ENCODE data around the gene FBXL2. TPM values are rescaled to one million over a fixed set of nuclear protein-coding genes. Genes with fewer than 3 reads are reported as not detected.
"Not testable (repeated sequence)": the region's sequence is repeated elsewhere in the genome, so short reads cannot be mapped to it uniquely, and the experiment has no call there.

FBXL2 gene
- total RNA-seq, 1 experiment from 2014 or later = not detected

DNA sequence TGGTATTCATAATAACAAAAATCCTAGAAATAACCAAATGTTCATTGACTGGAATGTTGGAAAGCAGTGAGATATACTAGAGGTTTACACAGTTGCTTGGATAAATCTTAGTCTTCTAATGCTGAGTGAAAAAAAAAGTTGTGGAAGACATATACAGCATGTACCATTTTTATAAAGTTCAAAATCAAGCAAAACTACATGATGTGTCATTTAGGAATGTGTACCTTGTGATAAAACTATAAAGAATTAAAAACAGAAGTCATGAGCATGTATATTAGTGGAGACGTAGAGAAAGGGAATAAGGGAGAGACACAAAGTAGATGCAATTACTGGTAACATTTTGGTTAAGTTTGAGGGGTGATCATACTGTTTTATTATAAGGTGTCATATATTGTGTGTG lies 45.2 kb downstream of the FBXL2 start:
- 0 out of 2 replicates have a peak, but pooled peaks cover 2% of the 10 kb centered on the region for H3K27me3 ChIP-seq (ENCODE audit: low read length)
- peaks cover 3% of the 10 kb centered on the region for H3K4me1 ChIP-seq (ENCODE audit: low read length)
- DNase-seq = no peak
- no peak overlapping the region for H3K9ac ChIP-seq (ENCODE audit: low read length)
- no peak overlapping the region for H3K4me2 ChIP-seq (ENCODE audit: low read depth, low read length, poor library complexity, severe bottlenecking)
- no peaks in the 10 kb centered on the region for H3K9me2 ChIP-seq (replicated peaks; ENCODE audit: insufficient read depth, low read length)
- no peaks in the 10 kb centered on the region for H3K9me3 ChIP-seq (ENCODE audit: low read length)
- H2AFZ ChIP-seq (ENCODE audit: low read length) = no peak overlapping the region
- no peaks in the 10 kb centered on the region for H3K79me2 ChIP-seq (ENCODE audit: low read length)
- H3K27ac ChIP-seq (ENCODE audit: low read length) = no peak overlapping the region
- no peaks in the 10 kb centered on the region for H4K20me1 ChIP-seq (ENCODE audit: insufficient read depth, low read depth, low read length)
- H3K36me3 ChIP-seq (ENCODE audit: insufficient read depth, low read length) = no peaks in the 10 kb centered on the region
- H3K4me3 ChIP-seq (ENCODE audit: low read length) = no peak overlapping the region

DNA sequence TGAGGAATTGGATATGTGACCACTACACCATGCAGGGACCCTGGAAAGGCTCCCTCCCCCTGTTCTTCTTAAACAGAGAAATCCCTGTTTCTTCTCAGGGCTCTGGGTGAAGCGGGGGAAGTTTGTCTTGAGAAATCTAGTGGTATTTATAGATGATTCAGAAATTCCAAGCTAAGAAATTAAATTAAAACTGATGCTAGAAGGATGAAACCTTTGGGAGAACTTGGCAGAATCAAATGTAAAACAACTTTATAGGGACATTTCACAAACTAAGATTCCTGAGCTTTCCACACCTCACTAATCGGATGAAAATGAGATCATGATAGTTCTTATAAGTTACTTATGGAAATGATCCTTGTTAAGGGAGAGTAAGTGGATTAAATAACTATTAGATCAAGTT lies 54.2 kb downstream of the FBXL2 start:
- Histone ChIP-seq H3K9ac (ENCODE audit: low read length) (no peak overlapping the region), H4K20me1 (ENCODE audit: insufficient read depth, low read depth, low read length) (no peaks in the 10 kb centered on the region), H3K4me3 (ENCODE audit: low read length) (no peak overlapping the region), H3K9me3 (ENCODE audit: low read length) (no peaks in the 10 kb centered on the region), H3K9me2 (replicated peaks; ENCODE audit: insufficient read depth, low read length) (no peaks in the 10 kb centered on the region), H3K79me2 (ENCODE audit: low read length) (no peaks in the 10 kb centered on the region), H3K4me2 (ENCODE audit: low read depth, low read length, poor library complexity, severe bottlenecking) (no peak overlapping the region), H3K27me3 (ENCODE audit: low read length) (no peaks in the 10 kb centered on the region), H3K36me3 (ENCODE audit: insufficient read depth, low read length) (no peaks in the 10 kb centered on the region), H2AFZ (ENCODE audit: low read length) (no peak overlapping the region), H3K27ac (ENCODE audit: low read length) (no peak overlapping the region), H3K4me1 (ENCODE audit: low read length) (no peaks in the 10 kb centered on the region)
- no peak for DNase-seq

DNA sequence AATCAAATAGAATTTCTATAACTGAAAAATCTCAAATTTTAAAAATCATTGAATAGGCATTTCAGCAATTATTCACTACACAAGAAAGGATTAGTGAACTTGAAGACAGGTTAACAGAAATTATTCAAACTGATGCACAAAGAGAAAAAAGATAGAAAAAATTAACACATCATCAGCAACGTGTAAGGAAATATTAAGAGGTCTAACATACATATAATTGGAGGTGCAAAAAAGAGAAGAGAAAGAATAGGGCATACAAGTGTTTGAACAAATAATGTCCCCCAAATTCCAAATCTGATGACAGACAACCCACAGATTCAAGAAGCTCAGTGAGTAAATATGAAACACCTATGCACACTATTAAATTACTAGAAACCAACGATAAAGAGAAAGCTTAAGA lies 57.1 kb downstream of the FBXL2 start:
- no peaks in the 10 kb centered on the region for H3K9me3 ChIP-seq (ENCODE audit: low read length)
- H3K27ac ChIP-seq (ENCODE audit: low read length) = no peak overlapping the region

DNA sequence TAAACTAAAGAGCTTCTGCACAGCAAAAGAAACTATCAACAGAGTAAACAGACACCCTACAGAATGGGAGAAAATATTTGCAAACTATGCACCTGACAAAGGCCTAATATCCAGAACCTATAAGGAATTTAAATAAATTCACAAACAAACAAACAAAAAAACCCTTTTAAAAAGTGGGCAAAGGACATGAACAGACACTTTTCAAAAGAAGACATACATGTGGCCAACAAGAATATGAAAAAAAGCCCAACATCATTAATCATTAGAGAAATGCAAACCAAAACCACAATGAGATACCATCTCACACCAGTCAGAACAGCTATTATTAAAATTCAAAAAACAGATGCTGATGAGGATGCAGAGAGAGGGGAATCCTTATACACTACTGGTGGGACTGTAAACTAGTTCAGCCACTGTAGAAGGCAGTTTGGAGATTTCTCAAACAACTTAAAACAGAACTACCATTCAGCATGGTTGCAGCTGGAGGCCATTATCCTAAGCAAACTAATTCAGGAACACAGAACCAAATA lies 61.8 kb downstream of the FBXL2 start:
- not testable (repeated sequence) for H3K9ac ChIP-seq (ENCODE audit: low read length); H2AFZ ChIP-seq (ENCODE audit: low read length); H3K4me3 ChIP-seq (ENCODE audit: low read length); H3K27ac ChIP-seq (ENCODE audit: low read length); H3K79me2 ChIP-seq (ENCODE audit: low read length); H4K20me1 ChIP-seq (ENCODE audit: insufficient read depth, low read depth, low read length); DNase-seq; H3K36me3 ChIP-seq (ENCODE audit: insufficient read depth, low read length); H3K9me2 ChIP-seq (replicated peaks; ENCODE audit: insufficient read depth, low read length); H3K9me3 ChIP-seq (ENCODE audit: low read length); H3K4me1 ChIP-seq (ENCODE audit: low read length); H3K27me3 ChIP-seq (ENCODE audit: low read length); H3K4me2 ChIP-seq (ENCODE audit: low read depth, low read length, poor library complexity, severe bottlenecking)

More for the DNA sequence above, 57.1 kb downstream of the FBXL2 start:
- Histone ChIP-seq H3K9me2 (replicated peaks; ENCODE audit: insufficient read depth, low read length) (no peaks in the 10 kb centered on the region), H3K4me2 (ENCODE audit: low read depth, low read length, poor library complexity, severe bottlenecking) (no peak overlapping the region), H3K4me3 (ENCODE audit: low read length) (no peak overlapping the region), H4K20me1 (ENCODE audit: insufficient read depth, low read depth, low read length) (no peaks in the 10 kb centered on the region), H3K4me1 (ENCODE audit: low read length) (no peaks in the 10 kb centered on the region), H3K9ac (ENCODE audit: low read length) (no peak overlapping the region), H3K36me3 (ENCODE audit: insufficient read depth, low read length) (no peaks in the 10 kb centered on the region), H3K79me2 (ENCODE audit: low read length) (no peaks in the 10 kb centered on the region), H3K27me3 (ENCODE audit: low read length) (no peaks in the 10 kb centered on the region), H2AFZ (ENCODE audit: low read length) (no peak overlapping the region)
- no peak for DNase-seq

DNA sequence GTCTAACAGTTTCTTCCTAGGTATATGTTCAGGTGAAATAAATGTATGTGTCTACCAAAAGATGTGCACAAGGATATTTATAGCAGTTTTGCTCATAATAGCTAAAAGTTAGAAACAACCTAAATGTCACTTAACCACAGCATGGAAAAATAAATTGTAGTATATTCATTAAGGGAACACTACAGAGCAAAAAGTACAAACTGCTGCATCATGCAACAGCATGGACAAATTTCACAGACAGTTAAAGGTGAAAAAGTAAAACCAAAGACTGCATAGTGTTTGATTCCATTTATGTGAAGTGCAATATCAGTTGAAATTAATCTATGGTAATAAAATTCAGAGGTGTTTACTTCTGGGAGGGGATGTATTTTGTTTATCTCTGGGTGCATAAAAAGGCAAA lies 62.5 kb downstream of the FBXL2 start:
- Histone ChIP-seq H2AFZ (ENCODE audit: low read length) (no peak overlapping the region), H3K4me1 (ENCODE audit: low read length) (no peaks in the 10 kb centered on the region), H3K4me3 (ENCODE audit: low read length) (no peak overlapping the region), H4K20me1 (ENCODE audit: insufficient read depth, low read depth, low read length) (no peaks in the 10 kb centered on the region), H3K36me3 (ENCODE audit: insufficient read depth, low read length) (no peaks in the 10 kb centered on the region), H3K27me3 (ENCODE audit: low read length) (no peaks in the 10 kb centered on the region), H3K9me2 (replicated peaks; ENCODE audit: insufficient read depth, low read length) (no peaks in the 10 kb centered on the region), H3K9ac (ENCODE audit: low read length) (no peak overlapping the region), H3K9me3 (ENCODE audit: low read length) (no peaks in the 10 kb centered on the region), H3K27ac (ENCODE audit: low read length) (no peak overlapping the region), H3K79me2 (ENCODE audit: low read length) (no peaks in the 10 kb centered on the region), H3K4me2 (ENCODE audit: low read depth, low read length, poor library complexity, severe bottlenecking) (no peak overlapping the region)
- DNase-seq = no peak

DNA sequence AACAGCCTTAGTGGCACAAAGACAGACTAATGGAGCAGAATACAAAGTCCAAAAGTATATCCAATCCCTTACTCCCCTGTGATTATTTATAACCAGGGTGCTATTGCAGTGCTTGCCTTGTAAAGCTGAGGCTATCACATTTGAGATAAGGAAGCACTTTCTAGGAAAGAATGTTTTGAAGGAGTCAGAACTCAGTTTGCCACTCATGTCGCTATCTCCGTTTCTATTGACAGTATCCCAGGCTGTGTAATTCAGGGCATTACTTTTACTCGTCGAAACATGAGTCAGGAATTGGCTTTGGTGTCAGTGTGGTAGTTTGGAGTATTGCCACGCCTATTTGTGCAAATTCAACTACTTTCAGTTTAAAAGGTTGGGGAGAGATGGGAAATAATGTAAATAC lies 78.4 kb downstream of the FBXL2 start:
- H3K79me2 ChIP-seq (ENCODE audit: low read length) = no peaks in the 10 kb centered on the region
- no peak overlapping the region for H3K27ac ChIP-seq (ENCODE audit: low read length)
- no peaks in the 10 kb centered on the region for H4K20me1 ChIP-seq (ENCODE audit: insufficient read depth, low read depth, low read length)
- no peaks in the 10 kb centered on the region for H3K9me2 ChIP-seq (replicated peaks; ENCODE audit: insufficient read depth, low read length)
- no peaks in the 10 kb centered on the region for H3K27me3 ChIP-seq (ENCODE audit: low read length)
- no peak overlapping the region for H2AFZ ChIP-seq (ENCODE audit: low read length)
- H3K36me3 ChIP-seq (ENCODE audit: insufficient read depth, low read length) = no peaks in the 10 kb centered on the region
- H3K4me3 ChIP-seq (ENCODE audit: low read length) = no peak overlapping the region
- DNase-seq = no peak
- H3K4me2 ChIP-seq (ENCODE audit: low read depth, low read length, poor library complexity, severe bottlenecking) = peak overlapping the region; percentile 27
- no peaks in the 10 kb centered on the region for H3K9me3 ChIP-seq (ENCODE audit: low read length)
- no peaks in the 10 kb centered on the region; the same call in 1 of the 2 replicates for H3K4me1 ChIP-seq (ENCODE audit: low read length)
- H3K9ac ChIP-seq (ENCODE audit: low read length) = no peak overlapping the region

DNA sequence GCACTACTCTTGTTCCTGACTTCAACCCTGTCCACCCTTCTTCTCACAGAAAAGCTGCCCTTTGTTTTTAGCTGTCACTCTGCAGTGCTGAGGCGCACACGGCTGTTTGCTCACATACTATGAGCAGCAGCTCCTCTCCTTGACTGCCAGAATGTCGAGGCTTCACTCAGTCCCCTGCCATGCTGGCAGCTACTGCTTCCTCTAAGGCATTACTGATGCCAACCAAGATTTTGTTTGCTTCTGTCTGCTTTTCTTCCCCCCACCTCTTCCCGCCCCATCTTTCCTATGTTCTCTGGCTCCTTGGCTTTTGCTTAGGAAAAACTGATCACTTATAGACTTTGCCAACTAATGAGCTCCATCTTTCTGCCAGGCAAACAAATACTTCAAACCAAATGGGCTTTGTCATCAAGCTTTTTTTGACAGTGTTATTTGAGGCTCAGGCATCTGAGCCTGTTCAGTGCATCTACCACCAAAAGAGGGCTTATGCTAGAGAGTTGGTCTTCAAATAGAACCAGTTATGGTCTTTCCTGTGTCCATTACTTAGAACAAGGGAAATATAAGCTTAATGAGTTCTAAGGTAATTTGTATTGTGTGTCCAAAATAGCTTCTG lies 81.0 kb downstream of the FBXL2 start:
- no peak overlapping the region for H3K4me2 ChIP-seq (ENCODE audit: low read depth, low read length, poor library complexity, severe bottlenecking)
- H3K27ac ChIP-seq (ENCODE audit: low read length) = no peak overlapping the region
- no peaks in the 10 kb centered on the region; the same call in 1 of the 2 replicates for H3K4me1 ChIP-seq (ENCODE audit: low read length)

DNA sequence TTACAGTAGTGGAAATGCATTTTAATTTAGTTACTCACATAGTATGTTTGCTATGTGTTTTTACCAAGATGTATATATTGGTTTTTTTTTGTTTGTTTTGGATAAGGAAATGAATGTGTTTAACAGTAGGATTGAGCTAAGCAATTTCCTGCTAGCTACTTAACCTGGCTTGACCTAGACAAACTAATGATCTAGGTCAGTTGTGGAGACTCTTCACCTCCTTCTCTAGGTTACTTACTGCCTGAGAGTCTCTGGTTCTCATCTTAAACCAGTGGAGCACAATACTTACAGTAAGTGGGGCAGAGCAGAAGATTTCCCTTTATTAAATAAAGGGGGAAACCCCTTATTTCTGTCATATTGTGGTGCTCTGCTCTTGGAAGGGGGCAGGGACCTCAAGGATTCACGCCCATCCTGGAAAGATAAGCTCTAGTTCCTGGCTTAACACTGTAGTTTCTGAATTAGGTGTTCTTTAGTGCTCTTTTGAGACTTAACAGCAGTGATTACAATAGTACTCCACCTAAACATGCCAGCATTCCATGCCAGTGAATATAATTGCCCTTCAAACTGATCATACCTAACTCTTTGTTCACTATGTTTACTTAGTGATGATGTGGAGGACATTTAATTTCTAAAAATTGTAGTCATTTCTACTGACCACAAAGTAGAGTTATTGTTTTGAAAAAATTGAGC lies 83.0 kb downstream of the FBXL2 start:
- Histone ChIP-seq H3K4me3 (ENCODE audit: low read length) (no peak overlapping the region), H4K20me1 (ENCODE audit: insufficient read depth, low read depth, low read length) (no peaks in the 10 kb centered on the region), H3K27me3 (ENCODE audit: low read length) (no peaks in the 10 kb centered on the region), H2AFZ (ENCODE audit: low read length) (no peak overlapping the region), H3K9me2 (replicated peaks; ENCODE audit: insufficient read depth, low read length) (no peaks in the 10 kb centered on the region), H3K9me3 (ENCODE audit: low read length) (no peaks in the 10 kb centered on the region), H3K27ac (ENCODE audit: low read length) (no peak overlapping the region), H3K79me2 (ENCODE audit: low read length) (no peaks in the 10 kb centered on the region), H3K9ac (ENCODE audit: low read length) (no peak overlapping the region), H3K36me3 (ENCODE audit: insufficient read depth, low read length) (no peaks in the 10 kb centered on the region), H3K4me2 (ENCODE audit: low read depth, low read length, poor library complexity, severe bottlenecking) (no peak overlapping the region), H3K4me1 (ENCODE audit: low read length) (no peaks in the 10 kb centered on the region; the same call in 1 of the 2 replicates)
- no peak for DNase-seq

More for the DNA sequence above, 81.0 kb downstream of the FBXL2 start:
- Histone ChIP-seq H4K20me1 (ENCODE audit: insufficient read depth, low read depth, low read length) (no peaks in the 10 kb centered on the region), H3K79me2 (ENCODE audit: low read length) (no peaks in the 10 kb centered on the region), H2AFZ (ENCODE audit: low read length) (no peak overlapping the region), H3K9me2 (replicated peaks; ENCODE audit: insufficient read depth, low read length) (no peaks in the 10 kb centered on the region), H3K9ac (ENCODE audit: low read length) (no peak overlapping the region), H3K9me3 (ENCODE audit: low read length) (no peaks in the 10 kb centered on the region), H3K4me3 (ENCODE audit: low read length) (no peak overlapping the region), H3K27me3 (ENCODE audit: low read length) (no peaks in the 10 kb centered on the region), H3K36me3 (ENCODE audit: insufficient read depth, low read length) (no peaks in the 10 kb centered on the region)
- no peak for DNase-seq

Data from Karpas-422 (cell line).